Stimulated activated CD4-positive, alpha-beta T cell treated with anti-CD3 and anti-CD28 coated beads, Interleukin-15, amount 100 ng/mL, for 48 hours (primary cell): ENCODE results near the gene MSI2.

Experiments used
- DNase-seq, 2 donors: peaks; one replicate each; pipeline ENCODE4 v3.0.0-alpha.2; 2020; ENCODE audit warnings: low read depth in 2 of 2

The MSI2 gene

DNA sequence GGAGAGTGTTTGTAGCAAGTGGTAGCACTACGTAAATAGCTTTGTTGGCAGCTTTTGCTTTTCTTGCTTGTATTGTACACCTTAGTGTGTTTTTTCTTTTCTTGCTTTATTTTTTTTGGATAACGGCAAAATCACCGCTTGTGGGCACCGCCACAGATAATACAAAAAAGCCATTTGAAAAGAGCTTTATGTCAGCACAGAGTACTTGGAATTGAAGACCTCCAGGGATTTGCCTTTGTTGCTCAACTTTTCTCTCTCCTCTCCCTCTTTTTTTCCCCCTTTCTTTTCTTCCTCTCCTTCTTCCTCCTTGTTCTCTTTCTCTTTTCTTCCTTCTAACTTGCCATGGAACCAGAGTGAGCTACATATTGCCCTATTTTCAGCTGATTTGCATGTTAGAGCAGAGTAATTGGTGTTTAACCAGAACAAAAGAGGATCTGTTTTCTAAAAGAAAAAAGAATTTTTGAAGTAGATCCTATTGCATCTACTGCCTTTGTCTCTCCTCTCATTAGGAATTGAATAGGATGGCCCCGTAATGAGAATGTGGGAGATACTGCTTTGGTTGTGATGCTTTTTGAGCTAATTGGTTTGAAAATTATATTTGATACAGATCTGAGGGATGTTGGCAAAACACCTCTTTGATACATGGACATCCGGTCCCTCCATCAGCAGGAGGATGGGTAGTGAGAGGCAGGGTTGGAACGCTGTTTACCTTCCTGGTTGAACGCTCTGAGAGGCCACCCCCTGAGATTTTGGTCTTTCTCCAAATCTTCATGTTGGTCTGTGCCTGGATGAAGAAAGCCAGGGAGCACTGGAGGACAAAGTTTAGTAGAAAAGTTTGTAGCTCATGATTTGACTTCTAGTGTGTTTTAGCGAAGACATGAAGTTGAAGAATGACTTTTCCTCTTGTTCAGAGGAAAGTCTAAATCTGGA lies 85.6 kb downstream of the MSI2 start:
- no peak for DNase-seq

DNA sequence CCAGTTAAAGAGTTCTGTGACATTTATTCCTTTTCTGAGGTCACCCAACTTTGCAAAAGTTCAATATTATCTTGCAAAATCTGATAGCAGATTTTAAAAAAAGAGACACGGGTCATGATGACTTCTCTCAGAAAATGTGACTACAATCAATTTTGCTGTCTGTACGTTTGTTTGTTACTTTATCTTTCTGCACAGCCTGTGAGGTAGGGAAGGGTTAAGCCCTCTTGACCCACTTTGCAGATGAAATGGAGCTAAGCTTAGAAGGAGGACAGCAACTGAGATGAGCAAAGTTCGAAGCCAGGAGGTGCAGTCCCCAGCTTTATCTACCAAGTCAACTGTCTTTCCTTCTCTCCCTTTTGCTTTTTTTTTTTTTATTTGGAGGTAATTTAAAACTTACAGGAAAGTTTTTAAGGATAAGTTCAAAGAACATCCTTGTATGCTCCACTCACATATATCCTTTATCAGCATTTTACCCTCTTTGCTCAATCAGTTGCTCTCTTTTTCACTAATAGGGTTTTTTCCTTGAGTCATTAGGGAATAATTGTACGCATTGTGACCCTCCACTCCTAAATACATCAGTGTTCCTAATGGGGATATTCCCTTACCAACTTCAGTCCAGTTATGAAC lies 86.8 kb downstream of the MSI2 start:
- DNase-seq: no peak

DNA sequence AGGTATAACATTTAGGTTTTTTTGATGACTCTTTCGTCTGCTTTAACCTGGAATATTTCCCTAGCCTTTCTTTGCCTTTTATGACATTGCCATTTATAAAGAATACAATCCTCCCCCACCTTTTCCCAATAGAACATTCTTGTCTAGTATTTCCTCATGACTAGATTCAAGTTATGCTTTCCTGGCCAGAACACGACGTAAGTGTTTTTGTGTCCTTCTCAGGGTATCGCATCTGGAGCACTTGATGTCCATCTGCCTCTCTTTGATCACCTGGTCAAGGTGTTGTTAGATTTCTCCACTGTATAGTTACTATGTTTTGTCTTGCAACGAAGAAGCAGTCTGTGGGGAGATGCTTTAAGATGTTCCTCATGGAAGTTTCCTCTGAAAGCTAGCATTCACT lies 87.4 kb downstream of the MSI2 start:
- DNase-seq: no peak

DNA sequence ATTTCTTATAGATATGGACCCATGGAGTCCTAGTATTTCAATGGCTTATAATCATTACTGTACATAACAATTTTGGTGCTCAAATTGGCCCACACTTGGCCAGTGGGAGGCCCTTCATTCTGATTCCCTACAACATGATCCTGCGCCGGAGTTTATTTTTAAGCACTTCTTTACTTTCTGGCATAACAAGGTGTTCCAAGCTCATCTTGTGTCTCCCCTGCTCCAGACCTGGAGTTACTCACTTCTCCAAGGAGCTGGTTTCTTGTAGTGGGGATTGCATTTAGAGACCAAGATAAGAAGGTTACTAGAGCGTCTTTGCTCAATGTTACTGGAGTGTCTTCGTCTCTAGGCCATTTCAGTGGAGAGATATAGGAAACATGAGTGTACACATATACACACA lies 87.9 kb downstream of the MSI2 start:
- DNase-seq: no peak

DNA sequence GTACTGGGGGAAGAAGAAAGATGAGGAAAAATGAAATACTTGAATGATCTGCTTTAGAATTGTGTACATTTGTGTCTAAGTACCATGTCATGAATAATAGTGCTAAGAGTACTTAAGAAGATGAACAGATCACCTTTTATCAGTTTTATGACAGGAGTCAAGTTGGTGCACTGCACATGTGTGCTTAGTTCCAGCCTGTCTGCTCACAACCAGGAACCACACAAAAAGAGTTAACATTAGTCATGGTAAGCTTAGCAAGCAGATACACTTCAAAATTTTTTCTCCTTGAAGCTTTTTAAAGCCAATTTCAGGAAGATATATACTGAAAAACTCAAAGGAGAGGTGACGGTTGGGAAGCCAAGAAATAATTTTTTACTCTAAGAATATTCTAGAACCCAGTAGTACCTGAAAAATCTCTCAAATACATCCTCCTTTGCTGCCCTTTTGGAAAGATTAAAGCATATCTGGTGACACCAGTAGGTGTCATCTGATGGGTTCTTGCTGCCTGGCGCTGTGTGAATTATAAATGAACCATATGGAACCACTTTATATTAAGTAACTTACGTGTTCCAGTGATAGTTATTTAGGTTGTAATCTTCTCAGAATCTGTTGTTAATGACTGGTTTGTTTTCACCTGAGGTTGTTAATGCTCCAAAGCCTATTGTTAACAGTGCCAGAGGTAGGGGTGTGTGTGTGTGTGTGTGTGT lies 93.4 kb downstream of the MSI2 start:
- no peak for DNase-seq

DNA sequence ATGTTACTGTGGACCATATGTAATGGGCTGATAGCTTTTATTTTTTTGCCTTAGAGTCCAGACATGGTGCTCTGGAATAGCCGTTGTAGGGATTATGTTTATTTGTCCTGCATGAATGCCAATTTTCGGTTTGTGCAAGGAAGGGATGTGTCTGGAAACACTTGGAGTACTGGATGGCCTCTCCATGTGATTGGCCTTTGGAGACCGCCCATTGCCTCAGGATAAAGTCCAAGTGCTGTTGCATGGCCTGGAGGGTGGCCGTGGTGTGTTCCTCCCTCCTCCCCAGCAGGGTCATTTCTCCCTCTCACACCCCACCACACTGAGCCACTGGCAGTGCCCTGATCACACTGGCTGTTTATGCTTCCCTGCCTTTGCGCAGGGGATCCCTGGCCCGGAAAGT lies 93.9 kb downstream of the MSI2 start:
- no peak for DNase-seq

DNA sequence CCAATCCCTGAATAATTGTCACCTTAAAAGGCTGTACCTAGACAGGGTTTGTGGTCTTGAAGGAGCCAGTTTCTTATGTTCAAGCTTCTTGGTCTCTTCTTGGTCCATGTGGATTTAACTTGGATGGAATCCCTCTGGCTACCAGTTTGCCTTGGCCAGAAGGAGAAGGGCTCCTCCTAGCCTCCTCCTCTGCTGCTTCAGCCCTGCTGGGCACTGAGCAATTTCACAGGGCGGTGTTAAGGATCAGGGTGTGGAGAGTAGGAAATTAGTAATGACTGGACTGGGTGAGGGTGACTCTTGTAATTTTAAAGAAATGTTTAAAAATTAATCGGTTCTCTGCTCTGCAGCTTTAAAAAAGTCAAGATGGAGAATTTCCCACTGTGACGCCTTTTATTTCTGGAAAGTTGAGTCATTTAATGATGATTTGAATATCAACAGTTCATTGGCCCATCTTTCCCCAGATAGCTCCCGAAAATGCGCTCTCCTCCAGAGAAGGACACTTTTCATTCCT lies 96.4 kb downstream of the MSI2 start:
- no peak for DNase-seq

DNA sequence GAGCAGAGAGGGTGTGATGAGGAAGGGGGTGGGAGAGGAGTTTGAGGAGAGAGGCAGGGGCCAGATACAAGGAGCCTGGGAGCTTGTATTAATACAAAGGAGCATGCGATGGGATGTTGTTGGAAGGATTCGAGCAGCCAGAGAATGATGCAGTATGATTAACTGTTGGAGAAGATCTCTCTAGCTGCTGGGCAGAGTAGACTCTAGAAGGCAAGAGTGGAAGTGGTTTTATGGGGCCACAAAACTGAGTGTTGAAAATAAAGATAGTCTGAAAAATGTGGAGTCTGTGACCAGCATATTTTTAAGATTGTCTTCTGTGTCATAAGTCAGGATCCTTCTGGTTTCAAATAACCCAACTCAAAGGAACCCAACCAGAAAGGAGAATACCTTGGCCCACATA lies 98.3 kb downstream of the MSI2 start:
- DNase-seq: no peak

DNA sequence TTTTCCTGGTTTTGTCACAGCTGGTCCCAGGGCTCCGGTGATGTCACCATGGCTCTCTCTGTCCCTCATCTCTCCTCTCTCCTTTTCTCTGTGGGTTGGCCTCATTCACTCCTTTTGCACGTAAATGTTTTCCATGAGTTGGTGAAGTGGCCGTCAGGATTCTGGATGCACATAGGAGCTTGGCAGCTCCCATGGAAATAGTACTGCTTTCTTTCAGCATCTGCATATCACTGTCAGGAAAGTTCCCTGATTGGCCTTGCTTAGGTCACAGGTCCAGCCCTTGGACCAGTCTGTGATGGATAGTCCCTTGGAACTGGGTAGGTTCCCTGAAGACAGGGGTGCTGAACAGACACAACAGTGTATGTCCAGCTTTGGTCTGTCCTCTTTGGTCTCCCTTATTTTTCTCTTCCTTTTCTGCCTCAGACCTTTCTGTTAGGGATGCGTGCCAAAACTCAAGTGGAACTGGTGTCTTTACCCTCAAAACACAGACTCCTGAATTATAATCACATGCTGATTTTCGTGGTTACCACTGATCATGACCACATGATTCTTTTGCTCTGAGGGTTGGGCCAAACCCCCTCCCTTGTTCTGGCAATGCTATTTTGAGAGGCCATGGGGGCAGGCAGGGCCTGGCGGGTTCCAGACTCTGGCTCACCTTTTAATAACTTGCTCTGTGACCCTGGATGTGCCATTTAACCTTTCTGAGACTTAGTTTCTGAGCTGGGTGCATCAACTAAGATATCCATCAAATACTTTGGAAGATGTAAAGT lies 99.0 kb downstream of the MSI2 start:
- DNase-seq: no peak

DNA sequence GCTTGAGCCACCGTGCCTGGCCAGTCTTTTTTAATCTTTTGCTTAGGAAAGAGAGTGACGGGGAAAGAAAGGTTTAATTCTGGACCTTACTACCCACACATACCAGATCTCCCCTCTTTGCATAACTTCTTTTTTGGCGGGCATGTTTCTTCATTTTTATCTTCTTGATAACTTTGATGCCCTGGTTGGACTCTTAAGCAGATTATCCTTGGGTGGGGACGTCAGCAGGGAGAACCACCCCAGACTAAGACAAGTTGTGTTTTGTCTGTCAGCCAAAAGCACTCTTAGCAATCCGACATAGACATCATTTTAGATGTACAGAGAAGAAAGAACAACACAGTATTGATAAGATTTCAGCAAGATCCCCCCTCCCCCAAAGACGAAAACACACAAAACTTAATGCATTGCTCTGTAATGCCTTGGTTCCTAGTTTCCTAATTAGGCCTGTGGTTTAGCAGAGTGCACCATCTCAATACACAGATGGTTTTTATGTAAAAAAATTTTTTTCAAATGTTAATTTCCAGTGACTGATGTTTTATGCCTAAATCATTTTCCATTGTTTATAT lies 99.9 kb downstream of the MSI2 start:
- DNase-seq: no peak

DNA sequence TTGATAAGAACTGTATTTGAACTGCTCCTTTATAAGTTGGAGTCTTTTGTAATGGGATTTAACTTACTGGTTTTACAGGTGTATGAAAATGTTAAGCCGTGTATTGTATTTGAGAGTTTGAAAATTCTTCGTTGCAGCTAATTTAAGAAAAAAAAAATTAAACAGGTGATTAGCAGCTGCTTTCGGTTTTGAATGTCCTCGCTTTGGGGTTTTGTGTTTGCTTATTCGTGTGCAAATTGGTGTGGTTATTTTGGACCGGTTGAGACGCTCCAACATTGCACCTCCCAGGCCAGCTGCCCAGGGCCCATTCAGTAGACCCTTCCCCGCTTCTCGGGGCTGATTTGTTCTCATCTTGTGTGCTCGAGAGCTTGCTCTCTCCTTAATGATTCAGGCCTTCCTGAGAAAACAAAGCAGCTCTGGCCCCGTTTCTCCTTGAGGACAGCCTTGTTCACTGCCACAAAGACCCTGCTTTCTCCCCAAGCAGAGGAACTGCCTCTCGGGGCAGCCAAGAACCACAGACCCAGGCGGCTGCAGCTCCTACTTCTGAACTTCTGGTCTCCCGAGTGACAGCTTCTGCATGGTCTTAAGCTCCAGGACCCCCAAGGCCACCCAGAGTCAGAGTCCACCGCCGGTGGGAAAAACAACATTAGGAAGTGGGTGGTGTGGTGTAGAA lies 100.5 kb downstream of the MSI2 start:
- no peak for DNase-seq

DNA sequence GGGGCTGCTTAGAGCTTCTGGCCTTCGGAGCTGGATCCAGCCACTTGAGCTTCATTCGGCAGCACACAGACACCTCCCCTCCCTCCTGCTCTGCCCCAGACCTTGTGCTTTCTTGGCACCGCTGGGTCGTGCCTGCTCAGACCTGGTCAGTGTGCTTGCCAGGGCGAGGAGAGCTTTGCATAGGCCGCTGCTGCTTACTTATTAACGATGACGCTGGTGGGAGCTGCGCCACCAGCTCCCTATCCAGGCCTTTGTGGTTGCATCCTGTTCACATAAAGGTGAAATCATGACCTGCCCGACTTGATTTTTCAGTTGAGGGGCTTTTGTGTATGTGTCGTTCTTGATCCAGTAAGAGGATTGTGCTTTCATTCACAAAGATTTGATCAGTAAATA lies 101.1 kb downstream of the MSI2 start:
- no peak for DNase-seq

DNA sequence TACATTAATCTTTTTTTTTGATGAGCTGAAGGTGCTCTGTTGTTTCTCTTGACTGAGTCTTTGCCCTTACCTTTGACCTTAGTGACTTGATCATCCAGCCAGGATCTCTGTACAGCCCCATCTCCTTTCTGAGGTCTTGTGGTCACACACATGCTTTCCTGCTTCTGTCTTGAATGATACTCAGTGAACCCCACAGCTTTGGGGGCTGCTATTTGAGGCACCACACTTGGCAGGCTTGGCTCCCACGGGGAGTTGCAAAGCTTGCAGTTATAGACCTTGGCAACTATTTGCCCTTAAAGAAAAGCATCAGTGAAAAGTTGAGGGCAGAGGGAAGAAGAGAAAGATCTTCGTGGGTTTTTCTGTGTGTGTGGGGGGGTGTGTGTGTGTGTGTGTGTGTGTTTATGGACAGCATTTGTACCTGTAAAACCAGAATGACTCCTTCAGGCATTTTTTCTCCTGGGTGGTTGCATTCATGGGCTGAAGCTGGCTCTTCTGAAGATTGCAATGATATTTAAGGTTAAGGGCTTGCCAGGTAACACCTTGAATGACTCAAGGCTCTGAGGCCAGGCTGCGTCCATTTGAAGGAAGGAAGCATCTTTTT lies 101.6 kb downstream of the MSI2 start:
- DNase-seq: no peak

DNA sequence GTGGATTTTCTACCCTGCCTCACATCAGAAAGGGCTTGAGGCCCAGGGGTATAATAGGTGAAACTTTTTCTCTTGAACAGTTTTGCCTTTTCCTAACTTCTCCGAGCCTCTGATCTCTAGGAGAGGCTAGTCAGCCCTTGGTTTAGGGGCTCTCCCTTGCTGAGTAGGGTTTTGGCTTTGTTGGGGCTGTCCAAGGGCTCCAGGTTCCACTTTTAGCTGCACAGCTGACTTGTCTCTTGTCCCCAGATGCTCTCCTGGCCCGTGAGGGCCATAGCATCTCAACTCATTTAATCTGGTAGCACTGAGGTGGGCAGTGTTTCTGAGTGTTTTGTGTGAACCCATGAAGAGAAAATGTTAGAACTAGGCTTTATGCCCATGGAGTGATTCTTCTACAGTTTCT lies 103.9 kb downstream of the MSI2 start:
- DNase-seq: no peak

DNA sequence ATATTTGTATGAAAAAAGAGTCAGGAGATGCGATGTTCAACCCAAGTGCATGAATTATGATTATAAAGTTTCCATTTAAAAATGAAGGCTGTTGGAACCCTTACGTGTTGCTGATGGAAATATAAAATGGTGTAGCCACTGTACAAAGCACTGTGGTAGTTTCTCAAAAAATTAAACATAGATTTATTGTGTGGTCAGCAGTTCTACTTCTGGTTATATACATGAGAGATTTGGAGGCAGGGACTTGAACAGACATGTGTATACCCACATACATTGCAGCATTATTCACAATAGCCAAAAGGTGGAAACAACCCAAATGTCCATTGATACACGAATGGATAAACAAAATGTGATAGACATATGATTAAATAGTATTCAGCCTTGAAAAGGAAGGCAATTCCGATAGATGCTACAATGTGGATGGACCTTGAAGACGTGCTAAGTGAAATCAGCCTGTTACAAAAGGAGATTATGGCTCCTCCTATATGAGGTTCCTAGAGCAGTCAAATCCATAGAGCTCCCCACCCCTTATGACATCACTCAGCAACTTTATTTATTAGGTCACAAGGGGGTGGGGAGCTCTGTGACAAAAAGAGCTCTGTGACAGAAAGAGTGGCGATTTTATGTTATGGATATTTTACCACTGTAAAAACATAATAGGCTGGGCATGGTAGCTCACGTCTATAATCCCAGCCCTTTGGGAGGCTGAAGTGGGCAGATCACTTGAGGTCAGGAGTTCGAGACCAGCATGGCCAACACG lies 106.7 kb downstream of the MSI2 start:
- DNase-seq: no peak

DNA sequence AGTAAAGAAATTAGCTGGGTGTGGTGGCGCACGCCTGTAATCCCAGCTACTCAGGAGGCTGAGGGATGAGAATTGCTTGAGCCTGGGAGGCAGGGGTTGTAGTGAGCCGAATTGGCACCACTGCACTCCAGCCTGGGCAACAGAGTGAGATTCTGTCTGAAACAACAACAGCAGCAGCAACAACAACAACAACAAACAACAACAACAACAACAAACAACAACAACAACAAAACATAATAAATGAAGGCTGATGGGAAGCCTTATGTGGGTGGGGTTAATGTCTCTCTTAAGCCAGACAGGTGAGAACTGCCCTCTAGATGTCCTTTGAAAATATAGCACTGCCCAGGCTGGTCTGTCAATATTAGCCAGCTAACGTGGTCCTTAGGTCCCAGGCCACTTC lies 107.3 kb downstream of the MSI2 start:
- no peak for DNase-seq

DNA sequence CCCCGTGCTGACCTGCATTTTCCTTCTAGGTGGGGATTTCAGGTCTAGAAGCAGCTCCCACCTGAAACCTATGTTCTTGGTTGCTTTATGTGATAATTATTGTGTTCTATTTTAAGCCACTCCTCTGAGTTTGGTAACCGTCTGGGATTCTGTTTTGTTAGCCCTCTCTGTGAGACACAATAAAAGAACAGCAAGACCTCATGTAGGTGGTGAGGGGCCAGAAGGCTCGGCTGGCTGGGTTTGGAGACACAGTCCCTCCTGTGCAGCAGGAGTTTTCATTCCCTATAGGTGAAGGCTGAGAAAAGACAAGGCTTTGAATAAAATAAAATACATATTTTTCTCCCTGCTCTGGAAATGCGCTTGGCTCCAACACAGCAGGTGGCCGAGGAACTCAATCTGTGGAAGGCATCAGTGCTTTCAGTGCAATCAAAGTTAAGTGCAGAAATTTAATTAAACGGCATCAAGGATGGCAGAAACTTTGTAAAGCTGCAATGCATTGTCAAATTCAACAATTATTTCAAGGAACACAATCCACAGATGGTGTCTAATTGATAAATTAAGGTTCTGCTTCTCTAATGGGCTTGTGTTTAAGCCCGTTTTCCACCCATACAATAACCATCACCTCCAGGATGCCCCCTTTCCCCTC lies 107.8 kb downstream of the MSI2 start:
- DNase-seq: no peak

DNA sequence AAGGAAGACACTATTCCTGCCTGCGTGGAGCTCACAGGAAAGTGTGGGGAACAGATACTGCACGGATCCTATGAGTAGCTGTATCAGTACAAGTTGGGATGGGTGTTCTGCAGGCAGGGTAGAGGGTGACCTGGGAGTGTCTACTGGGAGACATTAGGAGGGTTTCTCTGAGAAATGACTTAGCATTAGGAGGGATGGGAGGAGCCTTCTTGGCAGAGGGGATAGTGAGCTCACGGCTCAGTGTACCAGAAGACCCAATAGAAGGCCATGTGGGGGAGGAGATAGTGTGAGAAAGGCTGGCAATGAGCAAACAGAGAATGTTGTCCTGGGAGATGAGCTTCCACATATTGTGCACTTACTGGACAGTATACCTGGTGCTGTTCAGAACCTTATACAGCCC lies 109.1 kb downstream of the MSI2 start:
- DNase-seq: no peak

DNA sequence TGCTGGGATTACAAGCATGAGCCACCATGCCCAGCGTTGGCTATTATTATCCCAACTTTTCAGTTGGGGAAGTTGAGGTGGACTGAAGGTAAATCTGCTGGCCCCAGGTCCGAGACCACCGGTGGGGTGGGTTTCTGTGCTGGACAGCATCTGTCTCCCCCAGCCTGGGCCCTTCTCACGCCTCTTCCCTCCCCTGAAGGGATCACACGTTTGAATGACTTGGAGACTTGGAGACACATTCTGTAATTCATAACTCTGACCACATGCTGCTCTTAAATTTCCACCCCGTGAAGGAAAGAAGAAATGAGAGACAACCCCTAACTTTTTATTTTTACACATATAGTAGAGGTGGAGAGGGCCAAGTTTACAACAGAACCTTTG lies 109.8 kb downstream of the MSI2 start:
- no peak for DNase-seq
